GM12875 (cell line): ENCODE data around the gene ZNF239.
A peak's percentile ranks its signal among the peaks of the same experiment; 100 is the strongest.

Source experiments
- H3K4me3 ChIP-seq: one replicate; pipeline ENCODE4 v1.5.1; 2011; ENCODE audit warnings: low read depth, low read length, control low read depth
- TF ChIP-seq, protein P1 (sequence below): IDR thresholded peaks from 2 replicates; pipeline ENCODE4 v1.5.1; 2011; ENCODE audit warnings: low read depth, mild to moderate bottlenecking, control low read depth, inconsistent platforms, low read length, moderate library complexity, borderline replicate concordance; ENCODE audit not compliant: insufficient read depth

The ZNF239 gene

DNA sequence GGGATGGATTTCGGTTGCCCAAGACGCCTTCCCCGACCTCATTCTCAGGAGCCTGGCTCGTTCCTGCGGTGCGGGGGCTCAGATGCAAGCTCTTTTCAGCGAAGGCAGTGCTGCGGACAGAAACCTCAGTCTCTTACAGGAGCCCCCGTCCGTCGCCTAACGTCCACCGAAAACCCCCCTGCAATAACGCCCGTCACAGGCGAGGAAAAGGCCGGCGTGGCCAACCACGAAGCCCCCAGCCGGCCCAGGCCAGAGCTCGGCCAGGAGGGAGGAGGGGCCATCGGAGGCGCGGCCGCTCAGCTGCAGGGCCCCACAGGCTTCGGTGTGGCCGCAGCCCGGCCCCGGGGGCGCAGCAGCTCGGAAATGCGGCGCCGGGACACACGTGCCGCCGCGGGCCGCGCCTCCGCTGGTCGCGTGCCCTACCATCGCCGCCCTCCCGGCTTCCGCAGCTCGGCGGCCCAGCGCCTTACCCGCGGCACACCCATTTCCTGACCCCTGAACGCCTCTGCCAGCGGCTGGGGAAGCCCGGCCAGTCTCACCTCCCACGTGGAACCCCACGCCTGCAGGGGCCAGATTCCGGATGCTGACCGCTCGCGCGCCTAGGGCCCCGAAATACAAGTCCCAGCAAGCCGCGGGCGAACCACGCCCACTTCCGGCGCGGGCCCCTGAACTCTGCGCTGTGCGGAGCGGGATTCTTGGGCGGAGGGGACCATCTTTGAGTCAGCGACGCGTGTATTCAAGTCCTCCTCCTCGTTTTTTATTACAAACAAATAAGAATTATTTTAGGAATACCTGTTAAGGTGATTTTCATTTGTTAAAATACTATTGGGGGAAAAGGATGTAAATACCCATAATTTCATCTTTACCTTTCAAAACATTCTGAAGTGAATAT, at the start of gene ZNF239:
Gene ZNF239, minus strand, starts transcription at position 616 of the 892 bp plus-strand sequence. CDS start 16,537 bp downstream, outside the sequence.
- no peak within 1 kb of the TSS for H3K4me3 ChIP-seq
- TF ChIP-seq, protein P1, sequence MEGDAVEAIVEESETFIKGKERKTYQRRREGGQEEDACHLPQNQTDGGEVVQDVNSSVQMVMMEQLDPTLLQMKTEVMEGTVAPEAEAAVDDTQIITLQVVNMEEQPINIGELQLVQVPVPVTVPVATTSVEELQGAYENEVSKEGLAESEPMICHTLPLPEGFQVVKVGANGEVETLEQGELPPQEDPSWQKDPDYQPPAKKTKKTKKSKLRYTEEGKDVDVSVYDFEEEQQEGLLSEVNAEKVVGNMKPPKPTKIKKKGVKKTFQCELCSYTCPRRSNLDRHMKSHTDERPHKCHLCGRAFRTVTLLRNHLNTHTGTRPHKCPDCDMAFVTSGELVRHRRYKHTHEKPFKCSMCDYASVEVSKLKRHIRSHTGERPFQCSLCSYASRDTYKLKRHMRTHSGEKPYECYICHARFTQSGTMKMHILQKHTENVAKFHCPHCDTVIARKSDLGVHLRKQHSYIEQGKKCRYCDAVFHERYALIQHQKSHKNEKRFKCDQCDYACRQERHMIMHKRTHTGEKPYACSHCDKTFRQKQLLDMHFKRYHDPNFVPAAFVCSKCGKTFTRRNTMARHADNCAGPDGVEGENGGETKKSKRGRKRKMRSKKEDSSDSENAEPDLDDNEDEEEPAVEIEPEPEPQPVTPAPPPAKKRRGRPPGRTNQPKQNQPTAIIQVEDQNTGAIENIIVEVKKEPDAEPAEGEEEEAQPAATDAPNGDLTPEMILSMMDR: no peak

DNA sequence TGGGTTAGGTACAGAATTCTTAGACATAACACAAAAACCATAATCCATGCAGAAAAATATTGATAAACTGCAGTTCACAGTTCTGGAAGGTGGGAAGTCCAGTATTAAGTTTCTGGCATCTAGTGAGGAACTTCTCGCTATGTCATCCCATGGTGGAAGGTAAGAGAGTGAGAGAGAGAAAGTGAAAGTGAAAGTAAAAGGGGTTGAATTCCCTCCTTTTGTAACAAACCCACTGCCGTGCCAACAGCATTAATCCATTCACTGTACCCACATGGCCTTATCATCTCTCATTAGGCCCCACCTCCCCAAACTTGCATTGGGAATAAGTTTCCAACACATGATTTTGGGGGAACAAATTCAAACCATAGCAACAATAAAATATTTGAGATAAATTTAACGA, 48.9 kb upstream of the ZNF239 start:
- TF ChIP-seq, protein P1: no peak
- H3K4me3 ChIP-seq: no peak overlapping the region

DNA sequence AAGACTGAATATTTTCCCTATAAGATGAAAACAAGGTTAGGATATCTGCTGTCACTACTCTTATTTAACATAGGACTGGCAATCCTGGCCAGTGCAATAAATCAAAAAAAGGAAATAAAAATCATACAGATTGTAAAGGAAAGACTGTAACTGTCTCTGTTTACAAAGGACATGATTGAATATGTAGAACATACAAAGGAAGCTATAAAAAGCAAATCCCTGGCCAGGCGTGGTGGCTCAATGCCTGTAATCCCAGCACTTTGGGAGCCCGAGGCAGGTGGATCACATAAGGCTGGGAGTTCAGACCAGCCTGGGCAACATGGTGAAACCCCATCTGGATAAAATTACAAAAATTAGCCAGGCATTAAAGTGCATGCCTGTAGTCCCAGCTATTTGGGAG, 47.6 kb upstream of the ZNF239 start:
- TF ChIP-seq, protein P1: no peak
- no peak overlapping the region for H3K4me3 ChIP-seq

DNA sequence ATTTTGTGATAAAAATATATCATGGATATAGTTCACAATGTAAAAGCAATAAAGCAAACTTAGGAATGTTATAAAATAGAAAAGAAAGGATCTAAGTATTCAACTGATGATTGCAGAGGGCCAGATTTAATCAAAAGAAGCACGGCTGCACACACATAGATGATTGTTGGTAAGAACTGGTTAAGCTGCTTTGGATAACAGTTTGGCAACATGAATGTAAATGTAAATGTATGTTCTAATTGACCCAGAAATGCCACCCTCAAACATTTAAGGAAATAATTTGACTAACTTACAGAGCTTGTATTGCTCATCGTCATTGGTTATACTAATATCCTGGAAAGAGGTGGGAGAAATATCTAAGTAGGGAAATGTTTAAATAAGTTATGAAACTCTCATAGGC, 45.0 kb upstream of the ZNF239 start:
- H3K4me3 ChIP-seq: no peak overlapping the region
- TF ChIP-seq, protein P1: no peak

DNA sequence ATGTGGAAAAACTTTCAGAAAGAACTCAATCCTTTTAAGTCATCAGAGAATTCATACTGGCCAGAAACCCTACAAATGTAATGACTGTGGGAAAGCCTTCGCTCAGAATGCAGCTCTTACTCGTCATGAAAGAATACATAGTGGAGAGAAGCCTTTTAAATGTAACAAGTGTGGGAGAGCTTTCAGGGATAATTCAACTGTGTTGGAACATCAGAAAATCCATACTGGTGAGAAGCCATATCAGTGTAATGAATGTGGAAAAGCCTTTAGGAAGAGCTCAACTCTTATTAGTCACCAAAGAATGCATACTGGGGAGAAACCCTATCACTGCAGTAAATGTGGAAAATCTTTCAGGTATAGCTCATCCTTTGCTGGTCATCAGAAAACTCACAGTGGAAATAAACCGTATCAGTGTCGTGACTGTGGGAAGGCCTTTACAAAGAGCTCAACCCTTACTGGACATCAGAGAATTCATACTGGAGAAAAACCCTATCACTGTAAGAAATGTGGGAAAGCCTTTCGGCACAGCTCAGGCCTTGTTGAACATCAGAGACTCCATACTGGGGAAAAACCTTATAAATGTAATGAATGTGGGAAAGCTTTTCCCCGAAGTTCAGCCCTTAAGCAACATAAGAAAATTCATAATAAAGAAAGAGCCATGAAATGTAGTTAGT, 42.4 kb upstream of the ZNF239 start:
- TF ChIP-seq, protein P1: no peak
- no peak overlapping the region for H3K4me3 ChIP-seq

DNA sequence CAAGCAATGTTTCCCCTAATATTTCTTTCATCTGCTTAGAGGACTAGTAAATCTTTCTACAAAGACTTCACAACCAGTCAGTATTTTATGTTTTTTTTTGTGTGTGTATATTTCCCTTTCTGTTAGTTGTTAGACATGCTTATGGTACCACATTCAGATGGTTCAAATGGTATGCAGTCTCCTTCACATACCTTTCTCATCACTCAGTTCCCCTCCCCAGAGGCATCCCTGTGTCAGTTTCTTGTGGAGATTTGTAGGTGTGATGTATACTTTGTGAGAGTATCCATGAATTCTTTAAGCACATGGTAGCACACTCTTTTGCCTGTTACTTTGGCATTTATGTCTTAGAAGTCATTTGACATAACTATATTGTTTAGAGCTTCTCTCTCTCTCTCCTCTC, 36.2 kb upstream of the ZNF239 start:
- H3K4me3 ChIP-seq: no peak overlapping the region
- TF ChIP-seq, protein P1: no peak

DNA sequence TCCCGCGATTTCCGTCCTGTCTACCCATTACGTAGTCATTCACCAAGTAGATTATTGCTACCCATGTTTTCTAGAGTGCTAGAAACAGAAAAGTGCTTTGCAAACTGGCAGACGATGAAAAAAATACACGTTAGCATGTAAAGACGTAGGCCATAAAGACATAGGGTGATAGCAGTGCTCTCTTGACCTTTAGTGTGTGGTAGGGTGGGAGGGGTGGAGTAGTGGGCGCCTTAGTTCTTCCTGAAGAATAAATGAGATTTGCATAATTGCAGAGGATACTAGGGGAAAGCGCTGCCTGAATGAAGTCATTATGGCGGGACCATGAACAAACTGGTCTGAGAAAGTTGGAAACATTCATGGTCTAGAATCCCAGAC, 32.8 kb upstream of the ZNF239 start:
- TF ChIP-seq, protein P1: no peak
- peak overlapping the region; percentile 86 for H3K4me3 ChIP-seq
